HG03565 (cell line): ENCODE results near the gene DENND4B.

Source experiments
- ATAC-seq: cut with Tn5 transposase; IDR thresholded peaks from one replicate; pipeline ENCODE4 v1.9.1; 2021; ENCODE audit warnings: mild to moderate bottlenecking, moderate library complexity; ENCODE audit not compliant: unreplicated experiment

Gene DENND4B

GRCh38 chr1:153888533-153888932 lies 58.0 kb downstream of the DENND4B start:
- no peak for ATAC-seq

- no peak for ATAC-seq
Observed at GRCh38 chr1:153886127-153886526, 60.4 kb downstream of the DENND4B start.

- ATAC-seq, result no peak
Observed at GRCh38 chr1:153883223-153883622, 63.3 kb downstream of the DENND4B start.

- ATAC-seq, result no peak
Observed at GRCh38 chr1:153882296-153882912, 64.1 kb downstream of the DENND4B start.

GRCh38 chr1:153881751-153882150 lies 64.8 kb downstream of the DENND4B start:
- no peak for ATAC-seq

GRCh38 chr1:153880962-153881361 lies 65.6 kb downstream of the DENND4B start:
- no peak for ATAC-seq

GRCh38 chr1:153880024-153880423 lies 66.5 kb downstream of the DENND4B start:
- no peak for ATAC-seq
